ENCODE data around the gene RBMS1.
"Not testable (repeated sequence)": the region's sequence is repeated elsewhere in the genome, so short reads cannot be mapped to it uniquely, and the experiment has no call there.

The RBMS1 gene

DNA sequence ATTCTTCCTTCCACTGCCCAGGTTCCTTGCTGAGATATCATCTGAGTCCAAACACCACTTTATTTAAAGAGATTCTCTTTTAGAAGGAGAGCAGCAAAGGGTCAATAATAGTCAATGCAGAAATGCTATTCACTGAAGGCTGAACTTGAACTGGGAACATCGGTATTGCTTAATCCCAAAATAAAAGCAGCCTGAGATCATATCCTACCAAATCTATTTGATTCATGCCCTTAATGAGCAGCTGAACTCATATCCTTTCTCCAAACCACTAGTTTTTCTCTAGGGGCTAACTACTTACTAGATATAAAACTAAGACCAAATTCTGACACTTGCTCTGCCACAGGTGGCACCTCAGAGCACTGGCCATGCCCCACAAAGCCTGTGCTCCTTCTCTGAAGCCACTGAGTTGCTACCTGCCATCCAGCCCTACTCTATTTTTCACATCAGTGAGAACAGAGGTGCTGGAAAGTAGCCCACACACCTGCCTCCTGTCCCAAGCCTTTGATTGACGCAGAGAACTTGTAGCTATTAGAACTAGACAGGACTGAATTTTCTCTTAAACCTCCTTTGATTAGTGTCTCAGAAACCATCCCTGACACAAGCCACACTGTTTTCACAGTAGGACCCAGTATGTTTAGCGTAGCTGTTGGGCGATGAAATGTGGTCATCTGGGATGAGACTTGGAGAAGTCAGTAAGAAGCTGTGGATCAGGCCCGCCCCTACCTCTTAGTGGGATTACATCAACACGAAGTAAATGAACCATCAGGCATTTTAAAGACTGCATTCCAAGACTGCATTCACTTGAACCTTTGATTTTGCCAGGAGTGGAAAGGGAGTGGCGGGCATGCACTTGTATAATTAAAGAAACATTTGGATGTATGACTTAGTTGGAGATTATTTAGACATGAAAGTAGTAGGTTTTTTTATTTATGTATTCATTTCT, 124.3 kb downstream of the RBMS1 start:
- no peak overlapping the region for H3K4me3 ChIP-seq (ENCODE audit: control insufficient read depth, low read depth, low read length)
- DNase-seq (ENCODE audit: low read depth): peak; percentile 87

DNA sequence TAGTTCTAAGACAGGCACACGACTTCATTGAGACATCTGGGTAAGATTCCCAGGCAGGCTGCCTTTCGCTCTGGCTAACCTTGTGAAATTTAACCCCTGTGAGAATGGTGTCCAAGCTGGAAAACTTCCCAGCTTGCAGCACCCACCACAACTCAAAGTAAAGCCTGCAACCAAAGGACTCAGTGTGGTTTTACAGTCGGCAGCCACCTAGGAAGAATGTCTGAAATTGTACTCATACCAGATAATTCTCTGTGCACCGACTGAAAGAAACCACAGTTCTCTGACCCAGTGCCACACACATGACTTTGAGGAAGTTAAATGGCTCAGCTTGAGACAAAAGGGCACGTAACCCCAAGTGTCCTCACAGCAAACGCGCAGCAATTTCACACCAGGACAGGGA, 125.7 kb downstream of the RBMS1 start:
- TF ChIP-seq, protein P1, sequence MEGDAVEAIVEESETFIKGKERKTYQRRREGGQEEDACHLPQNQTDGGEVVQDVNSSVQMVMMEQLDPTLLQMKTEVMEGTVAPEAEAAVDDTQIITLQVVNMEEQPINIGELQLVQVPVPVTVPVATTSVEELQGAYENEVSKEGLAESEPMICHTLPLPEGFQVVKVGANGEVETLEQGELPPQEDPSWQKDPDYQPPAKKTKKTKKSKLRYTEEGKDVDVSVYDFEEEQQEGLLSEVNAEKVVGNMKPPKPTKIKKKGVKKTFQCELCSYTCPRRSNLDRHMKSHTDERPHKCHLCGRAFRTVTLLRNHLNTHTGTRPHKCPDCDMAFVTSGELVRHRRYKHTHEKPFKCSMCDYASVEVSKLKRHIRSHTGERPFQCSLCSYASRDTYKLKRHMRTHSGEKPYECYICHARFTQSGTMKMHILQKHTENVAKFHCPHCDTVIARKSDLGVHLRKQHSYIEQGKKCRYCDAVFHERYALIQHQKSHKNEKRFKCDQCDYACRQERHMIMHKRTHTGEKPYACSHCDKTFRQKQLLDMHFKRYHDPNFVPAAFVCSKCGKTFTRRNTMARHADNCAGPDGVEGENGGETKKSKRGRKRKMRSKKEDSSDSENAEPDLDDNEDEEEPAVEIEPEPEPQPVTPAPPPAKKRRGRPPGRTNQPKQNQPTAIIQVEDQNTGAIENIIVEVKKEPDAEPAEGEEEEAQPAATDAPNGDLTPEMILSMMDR (conservative IDR thresholded peaks at IDR 0.05; ENCODE audit: control insufficient read depth, insufficient read depth, low read depth, low read length): no peak
- no peak overlapping the region for H3K4me3 ChIP-seq (ENCODE audit: control insufficient read depth, low read depth, low read length)
- peak; percentile 98 for DNase-seq (ENCODE audit: low read depth)

More for the DNA sequence above, 124.3 kb downstream of the RBMS1 start:
- TF ChIP-seq, protein P1 (conservative IDR thresholded peaks at IDR 0.05; ENCODE audit: control insufficient read depth, insufficient read depth, low read depth, low read length): no peak

DNA sequence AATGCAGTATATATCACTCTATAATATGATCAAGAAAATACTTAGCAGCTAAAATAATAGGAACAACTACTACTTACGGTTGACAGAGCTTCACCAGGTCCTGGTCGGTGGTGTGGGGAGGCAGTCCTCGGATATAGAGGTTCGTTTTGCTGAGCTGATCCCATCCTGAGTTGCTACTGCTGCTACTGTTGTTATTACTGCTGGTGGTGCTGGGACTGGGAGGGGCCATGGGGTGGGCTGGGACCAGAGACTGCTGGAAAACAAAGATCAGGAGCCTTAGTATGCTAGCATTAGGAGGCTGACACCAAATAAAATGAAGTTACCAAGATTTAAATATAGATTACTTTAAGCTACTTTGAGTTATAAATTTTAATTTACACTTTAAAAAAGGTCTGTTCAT, 126.5 kb downstream of the RBMS1 start:
- not testable (repeated sequence) for DNase-seq (ENCODE audit: low read depth); H3K4me3 ChIP-seq (ENCODE audit: control insufficient read depth, low read depth, low read length)

DNA sequence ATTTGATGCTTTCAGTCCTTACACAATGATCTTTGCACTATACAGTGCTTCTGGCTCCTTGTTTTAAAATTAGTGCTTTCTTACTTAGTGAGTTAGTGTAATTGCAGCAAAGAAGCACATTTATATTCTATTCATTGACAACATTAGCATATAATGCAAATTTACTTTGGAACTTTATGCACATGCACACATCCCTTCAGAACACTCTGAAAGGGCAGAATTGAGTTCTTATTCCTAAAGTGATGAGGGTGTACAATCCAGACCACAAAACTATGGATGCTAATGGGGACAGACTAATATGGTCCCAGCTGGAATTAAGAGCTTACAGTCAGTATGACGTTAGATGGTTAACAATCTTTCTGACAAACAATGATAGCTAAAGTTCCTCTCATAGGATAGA, 127.1 kb downstream of the RBMS1 start:
- no peak for DNase-seq (ENCODE audit: low read depth)
- H3K4me3 ChIP-seq (ENCODE audit: control insufficient read depth, low read depth, low read length): no peak overlapping the region
- TF ChIP-seq, protein P1 (conservative IDR thresholded peaks at IDR 0.05; ENCODE audit: control insufficient read depth, insufficient read depth, low read depth, low read length): no peak

DNA sequence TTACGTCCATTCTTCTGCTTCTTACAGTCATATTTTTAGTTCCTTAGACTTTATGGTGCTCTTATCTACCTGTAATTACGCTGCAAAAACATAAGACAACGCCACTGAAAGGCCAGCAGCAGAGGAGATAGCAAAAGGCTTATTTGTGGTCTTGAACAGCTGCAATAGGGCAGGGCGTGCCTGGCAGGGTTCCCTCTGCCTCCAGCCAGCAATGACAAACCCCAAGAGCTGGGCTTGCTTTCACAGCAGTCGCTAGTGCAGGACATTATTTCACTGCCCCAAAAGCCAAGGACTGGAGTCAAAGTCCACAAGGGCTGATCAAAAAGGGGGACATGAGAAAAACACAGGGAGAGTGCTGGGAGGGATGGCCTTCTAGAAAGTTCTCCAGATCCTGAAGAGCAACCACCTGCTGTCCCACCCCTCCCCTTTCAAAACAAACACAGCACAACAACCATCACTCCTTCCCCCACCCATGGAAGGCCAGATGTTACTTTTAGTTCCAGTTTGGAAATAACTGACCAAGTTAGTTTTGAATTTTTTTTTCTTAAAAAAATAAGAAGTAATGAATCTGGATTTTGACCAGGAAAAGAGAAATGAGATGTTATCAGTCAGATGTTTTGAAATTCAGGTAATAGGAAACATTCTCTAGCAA, 127.8 kb downstream of the RBMS1 start:
- H3K4me3 ChIP-seq (ENCODE audit: control insufficient read depth, low read depth, low read length): no peak overlapping the region
- TF ChIP-seq, protein P1 (conservative IDR thresholded peaks at IDR 0.05; ENCODE audit: control insufficient read depth, insufficient read depth, low read depth, low read length): no peak
- DNase-seq (ENCODE audit: low read depth): peak; percentile 54

DNA sequence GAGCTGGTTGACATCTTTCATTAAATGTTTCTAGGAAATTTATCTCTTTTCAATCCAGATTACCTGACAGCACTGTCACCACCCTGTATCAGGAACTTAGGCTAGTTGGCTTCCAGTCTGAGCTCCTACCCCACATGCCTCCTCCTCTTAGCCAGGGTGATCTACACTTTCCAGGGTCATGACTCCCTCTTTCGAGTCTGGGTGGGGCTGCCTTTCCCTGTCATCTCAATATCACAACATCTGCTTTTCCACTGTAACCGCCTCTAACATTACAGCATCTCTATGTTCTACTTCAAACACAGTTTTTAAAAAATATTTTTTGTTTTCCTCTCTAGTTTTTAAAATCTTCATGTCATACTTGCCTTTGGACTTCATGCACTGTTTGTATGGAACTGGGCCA, 129.2 kb downstream of the RBMS1 start:
- peak; percentile 59 for DNase-seq (ENCODE audit: low read depth)
- TF ChIP-seq, protein P1 (conservative IDR thresholded peaks at IDR 0.05; ENCODE audit: control insufficient read depth, insufficient read depth, low read depth, low read length): no peak
- H3K4me3 ChIP-seq (ENCODE audit: control insufficient read depth, low read depth, low read length): no peak overlapping the region

DNA sequence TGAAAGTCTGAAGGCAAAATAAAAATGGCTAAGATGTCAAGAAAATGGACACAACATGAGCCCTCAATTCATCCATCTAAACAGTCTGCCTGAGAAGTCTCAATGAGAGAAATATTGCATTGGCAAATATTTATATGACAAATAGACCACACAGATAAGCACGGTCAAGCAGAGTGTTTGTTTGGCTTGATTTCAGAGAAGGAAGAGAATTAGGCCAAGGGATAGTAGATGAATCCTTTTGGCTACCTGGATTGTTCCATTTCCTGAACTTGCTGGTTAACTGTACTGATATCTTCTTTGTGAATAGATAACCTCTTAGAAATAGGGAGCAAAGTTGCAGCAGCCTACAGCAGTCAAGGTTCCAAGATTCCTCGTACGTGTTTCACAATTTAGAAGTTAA, 129.6 kb downstream of the RBMS1 start:
- no peak overlapping the region for H3K4me3 ChIP-seq (ENCODE audit: control insufficient read depth, low read depth, low read length)
- DNase-seq (ENCODE audit: low read depth): no peak
- TF ChIP-seq, protein P1 (conservative IDR thresholded peaks at IDR 0.05; ENCODE audit: control insufficient read depth, insufficient read depth, low read depth, low read length): no peak

Data from fibroblast of mammary gland (primary cell).